Stimulated activated naive B cell treated with anti-CD40 and anti-IgM and Interleukin-4, amounts not matched to agents 10 μg/mL and 1 μg/mL and 100 μg/mL, for 72 hours (primary cell): Measurements from ENCODE around the gene NAALADL2.

Experiments used
- ATAC-seq, 2 donors: fragments of 150-1000 bp; cut with Tn5 transposase; replicated peaks; 2 replicates each; pipeline ENCODE4 v1.10.0; 2021; ENCODE audit warnings: moderate library complexity in 1 of 2
- DNase-seq: peaks from one replicate; pipeline ENCODE4 v3.0.0; 2021
- H3K27ac Mint-ChIP-seq: one replicate; pipeline ENCODE4 v1.8.0; 2022; ENCODE audit warnings: mild to moderate bottlenecking, mixed read lengths
- H3K27me3 Mint-ChIP-seq, 2 donors: one replicate each; pipeline ENCODE4 v1.8.0; 2022; ENCODE audit warnings: mixed read lengths in 2 of 2
- H3K36me3 Mint-ChIP-seq, 2 donors: one replicate each; pipeline ENCODE4 v1.8.0; 2022; ENCODE audit warnings: mixed read lengths in 2 of 2, mild to moderate bottlenecking in 1 of 2
- H3K4me1 Mint-ChIP-seq, 2 donors: one replicate each; pipeline ENCODE4 v1.8.0; 2022; ENCODE audit warnings: mixed read lengths in 2 of 2, mild to moderate bottlenecking in 1 of 2
- H3K4me3 Mint-ChIP-seq, 2 donors: one replicate each; pipeline ENCODE4 v1.8.0; 2022; ENCODE audit warnings: mild to moderate bottlenecking in 2 of 2, mixed read lengths in 2 of 2, moderate library complexity in 1 of 2
- H3K9me3 Mint-ChIP-seq, 2 donors: one replicate each; pipeline ENCODE4 v1.8.0; 2022; ENCODE audit warnings: mixed read lengths in 2 of 2, mild to moderate bottlenecking in 1 of 2

NAALADL2 gene

GRCh38 chr3:175226444-175226843 lies 367.3 kb downstream of the NAALADL2 start:
- Mint-ChIP-seq H3K4me3 (no peak overlapping the region), H3K9me3 (no peaks in the 10 kb centered on the region), H3K27ac (no peak overlapping the region), H3K27me3 (no peaks in the 10 kb centered on the region), H3K36me3 (no peaks in the 10 kb centered on the region), H3K4me1 (no peaks in the 10 kb centered on the region)
- DNase-seq (no peak), ATAC-seq (no peak)

- Mint-ChIP-seq H3K36me3 (no peaks in the 10 kb centered on the region), H3K9me3 (peaks cover 0 to 2% of the 10 kb centered on the region in 2 donors), H3K27me3 (no peaks in the 10 kb centered on the region), H3K4me3 (no peak overlapping the region), H3K4me1 (no peaks in the 10 kb centered on the region), H3K27ac (no peak overlapping the region)
- ATAC-seq (no peak), DNase-seq (no peak)
Observed at GRCh38 chr3:175227126-175227525, 368.0 kb downstream of the NAALADL2 start.

DNA sequence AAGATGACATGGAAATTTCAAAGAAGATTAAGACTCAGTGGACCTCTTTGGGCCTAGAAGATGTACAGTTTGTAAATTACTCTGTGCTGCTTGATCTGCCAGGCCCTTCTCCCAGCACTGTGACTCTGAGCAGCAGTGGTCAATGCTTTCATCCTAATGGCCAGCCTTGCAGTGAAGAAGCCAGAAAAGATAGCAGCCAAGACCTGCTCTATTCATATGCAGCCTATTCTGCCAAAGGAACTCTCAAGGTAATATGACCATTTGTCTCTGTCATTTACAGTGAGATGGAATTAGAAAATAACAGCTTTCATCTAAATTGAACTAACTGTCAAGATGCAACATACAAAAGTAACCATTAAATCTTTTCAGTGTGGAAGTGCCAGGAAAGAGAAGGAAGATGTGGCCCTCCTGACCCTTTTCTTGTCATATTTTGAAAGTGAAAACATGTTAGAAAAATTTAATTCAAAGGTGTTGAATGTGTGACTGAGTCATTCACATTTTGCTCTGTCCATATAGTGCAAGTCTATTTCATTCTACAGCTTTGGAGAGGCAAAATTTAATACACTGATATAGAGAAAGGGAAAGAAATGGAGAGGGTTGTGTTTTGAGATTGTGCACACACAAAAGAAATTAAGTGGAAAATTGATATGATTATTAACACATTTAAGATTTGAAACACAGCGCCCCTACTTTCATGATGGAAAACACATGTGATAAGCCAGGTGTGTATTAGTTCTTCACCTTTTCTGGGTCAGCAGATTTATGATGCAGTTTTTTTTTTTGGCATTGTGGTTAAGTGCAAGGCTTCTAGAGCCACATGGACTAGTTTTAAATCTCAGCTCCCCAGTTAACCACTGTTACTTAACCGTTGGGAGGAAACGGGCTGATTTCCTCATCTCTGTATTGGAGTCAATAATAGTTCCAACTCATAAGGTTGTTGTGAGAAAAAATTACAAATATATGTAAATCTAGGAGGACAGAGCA lies 375.1 kb downstream of the NAALADL2 start:
- ATAC-seq (no peak), DNase-seq (no peak)
- no peaks in the 10 kb centered on the region for H3K4me1 Mint-ChIP-seq
- no peaks in the 10 kb centered on the region for H3K36me3 Mint-ChIP-seq
- H3K9me3 Mint-ChIP-seq, result peaks cover 0 to 2% of the 10 kb centered on the region in 2 donors
- no peak overlapping the region for H3K27ac Mint-ChIP-seq
- no peaks in the 10 kb centered on the region for H3K27me3 Mint-ChIP-seq
- no peak overlapping the region for H3K4me3 Mint-ChIP-seq

GRCh38 chr3:175238801-175239200 lies 379.7 kb downstream of the NAALADL2 start:
- no peak for ATAC-seq
- Mint-ChIP-seq H3K9me3 (peaks cover 0 to 1% of the 10 kb centered on the region in 2 donors), H3K4me1 (no peaks in the 10 kb centered on the region), H3K36me3 (no peaks in the 10 kb centered on the region), H3K27me3 (no peaks in the 10 kb centered on the region), H3K27ac (no peak overlapping the region), H3K4me3 (no peak overlapping the region)
- DNase-seq, result no peak

DNA sequence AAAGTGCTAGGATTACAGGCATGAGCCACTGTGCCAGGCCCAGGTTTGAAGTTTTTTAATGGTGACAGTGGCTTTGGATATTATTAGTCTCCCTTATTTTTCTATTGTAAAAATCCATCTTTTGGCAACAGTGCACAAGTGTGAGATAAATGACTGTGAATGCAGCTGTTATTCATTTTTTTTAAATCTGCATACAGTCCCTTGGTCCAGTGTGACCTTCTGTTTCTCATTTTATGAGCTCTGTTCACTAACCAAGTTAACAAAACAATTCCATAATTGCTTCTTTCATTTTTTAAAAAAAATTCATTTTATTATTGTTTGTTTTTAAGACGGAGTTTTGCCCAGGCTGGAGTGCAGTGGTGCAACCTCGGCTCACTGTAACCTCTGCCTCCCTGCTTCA lies 381.8 kb downstream of the NAALADL2 start:
- no peak for ATAC-seq
- H3K9me3 Mint-ChIP-seq, result peaks cover 0 to 3% of the 10 kb centered on the region in 2 donors
- no peaks in the 10 kb centered on the region for H3K36me3 Mint-ChIP-seq
- no peak overlapping the region for H3K4me3 Mint-ChIP-seq
- no peaks in the 10 kb centered on the region for H3K27me3 Mint-ChIP-seq
- H3K27ac Mint-ChIP-seq, result no peak overlapping the region
- H3K4me1 Mint-ChIP-seq, result no peaks in the 10 kb centered on the region
- DNase-seq, result no peak

DNA sequence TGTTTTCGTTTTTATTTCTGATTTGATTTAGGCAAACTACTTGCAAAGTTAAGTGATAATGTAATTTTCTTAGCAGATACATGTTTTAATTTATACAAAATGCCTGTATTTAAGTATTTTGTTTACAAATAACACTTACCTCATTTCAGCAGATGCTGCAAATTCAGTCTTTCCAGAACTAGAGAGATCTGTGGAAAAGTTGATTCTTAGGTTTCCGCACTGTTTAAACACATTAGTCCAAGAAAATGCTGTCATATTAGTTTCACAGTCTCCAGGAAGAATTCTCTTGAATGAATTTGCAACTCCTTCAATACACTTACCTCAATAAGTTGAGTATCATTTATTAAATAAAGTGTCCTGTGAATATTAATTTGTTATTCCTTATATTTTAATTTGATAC lies 383.1 kb downstream of the NAALADL2 start:
- Mint-ChIP-seq H3K4me3 (no peak overlapping the region), H3K27ac (no peak overlapping the region), H3K4me1 (no peaks in the 10 kb centered on the region), H3K27me3 (no peaks in the 10 kb centered on the region), H3K36me3 (no peaks in the 10 kb centered on the region), H3K9me3 (peaks cover 0 to 3% of the 10 kb centered on the region in 2 donors)
- DNase-seq (no peak), ATAC-seq (no peak)

DNA sequence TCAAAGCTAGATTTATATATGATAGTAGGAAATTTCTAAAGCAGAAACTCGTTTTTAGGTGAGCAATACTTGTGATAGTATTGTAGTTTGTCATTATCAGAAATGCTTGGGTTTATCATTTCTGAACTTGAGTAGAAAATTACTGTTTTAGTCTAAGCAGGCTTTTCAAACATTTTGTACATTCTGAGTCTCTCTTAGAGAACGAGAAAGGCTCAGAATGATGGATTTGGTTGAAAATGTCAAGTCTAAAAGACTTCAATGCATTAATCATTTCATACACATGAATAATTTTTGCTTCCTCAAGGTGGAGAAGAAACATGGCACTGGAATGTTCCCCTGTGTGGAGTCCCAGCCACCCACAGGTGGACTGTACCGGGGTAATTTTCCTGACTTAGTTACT lies 387.1 kb downstream of the NAALADL2 start:
- H3K27me3 Mint-ChIP-seq, result no peaks in the 10 kb centered on the region
- H3K4me1 Mint-ChIP-seq, result no peaks in the 10 kb centered on the region
- H3K4me3 Mint-ChIP-seq, result no peak overlapping the region
- H3K9me3 Mint-ChIP-seq, result peaks cover 0 to 3% of the 10 kb centered on the region in 2 donors
- H3K27ac Mint-ChIP-seq, result no peak overlapping the region
- ATAC-seq, result no peak
- H3K36me3 Mint-ChIP-seq, result no peaks in the 10 kb centered on the region
- DNase-seq, result no peak

DNA sequence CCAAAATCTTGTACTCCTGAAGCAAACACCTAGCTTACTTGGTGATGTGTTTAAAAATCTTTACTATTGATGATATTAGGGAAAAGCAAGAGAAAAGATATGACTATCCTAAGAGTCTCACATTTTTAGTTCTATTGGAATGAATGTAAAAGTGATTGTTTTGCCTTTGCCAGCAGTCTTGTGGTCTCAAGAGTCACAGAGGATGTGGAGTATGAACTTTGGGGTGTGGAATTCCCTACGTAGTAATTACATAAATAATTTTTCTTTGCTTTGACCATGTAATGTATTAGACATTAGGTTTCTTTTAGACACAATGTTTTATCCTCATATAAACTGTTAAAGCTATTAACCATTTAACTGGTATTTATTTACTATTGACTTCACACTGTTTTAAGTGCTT lies 387.6 kb downstream of the NAALADL2 start:
- H3K4me3 Mint-ChIP-seq, result no peak overlapping the region
- no peaks in the 10 kb centered on the region for H3K27me3 Mint-ChIP-seq
- DNase-seq, result no peak
- no peak overlapping the region for H3K27ac Mint-ChIP-seq
- peaks cover 0 to 3% of the 10 kb centered on the region in 2 donors for H3K9me3 Mint-ChIP-seq
- H3K4me1 Mint-ChIP-seq, result no peaks in the 10 kb centered on the region
- no peaks in the 10 kb centered on the region for H3K36me3 Mint-ChIP-seq
- ATAC-seq, result no peak

GRCh38 chr3:175247629-175248028 lies 388.5 kb downstream of the NAALADL2 start:
- Mint-ChIP-seq H3K27me3 (no peaks in the 10 kb centered on the region), H3K4me3 (no peak overlapping the region), H3K4me1 (no peaks in the 10 kb centered on the region), H3K36me3 (no peaks in the 10 kb centered on the region), H3K27ac (no peak overlapping the region), H3K9me3 (peaks cover 0 to 3% of the 10 kb centered on the region in 2 donors)
- ATAC-seq, result no peak
- no peak for DNase-seq

DNA sequence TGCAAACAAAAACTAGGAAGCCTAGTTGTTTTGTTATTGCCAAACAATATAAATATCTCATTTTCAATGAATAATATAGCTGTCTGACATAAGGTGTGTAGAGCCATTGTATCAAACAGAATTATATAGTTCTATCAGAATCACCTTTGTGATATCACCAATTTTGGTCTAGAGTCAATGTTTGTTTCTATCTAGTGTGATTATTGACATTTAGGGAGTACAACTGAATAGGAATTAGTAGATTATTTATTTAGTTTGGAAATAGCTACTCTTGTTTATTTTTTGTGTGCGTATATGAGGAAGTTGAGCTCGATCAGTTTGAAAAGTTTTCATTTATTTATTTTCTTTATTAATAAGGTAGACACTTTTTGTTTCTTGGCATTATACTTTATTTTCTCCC lies 389.7 kb downstream of the NAALADL2 start:
- no peak overlapping the region for H3K4me3 Mint-ChIP-seq
- no peaks in the 10 kb centered on the region for H3K36me3 Mint-ChIP-seq
- H3K27ac Mint-ChIP-seq, result no peak overlapping the region
- no peaks in the 10 kb centered on the region for H3K27me3 Mint-ChIP-seq
- H3K9me3 Mint-ChIP-seq, result peaks cover 0 to 2% of the 10 kb centered on the region in 2 donors
- ATAC-seq (no peak), DNase-seq (no peak)
- H3K4me1 Mint-ChIP-seq, result no peaks in the 10 kb centered on the region

DNA sequence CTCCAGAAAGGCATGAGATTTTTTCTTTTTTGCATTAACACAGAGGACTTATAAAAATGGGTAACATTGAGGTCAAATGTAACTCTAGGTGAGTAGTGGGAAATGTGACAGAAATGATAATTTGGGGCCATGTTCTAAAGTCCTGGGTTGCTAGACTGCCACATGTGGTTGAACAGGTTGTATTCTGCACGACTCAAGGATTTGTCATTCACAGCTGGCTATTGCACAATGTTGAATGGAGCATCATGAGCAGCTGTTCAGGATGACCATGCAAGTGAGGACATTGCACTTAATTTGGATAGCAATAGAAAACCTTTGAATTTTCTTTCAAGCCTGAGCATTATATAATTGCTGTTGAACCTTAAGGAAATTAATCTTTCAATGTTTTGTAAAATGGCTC lies 396.6 kb downstream of the NAALADL2 start:
- DNase-seq (no peak), ATAC-seq (no peak)

GRCh38 chr3:175257123-175257522 lies 398.0 kb downstream of the NAALADL2 start:
- Mint-ChIP-seq H3K27ac (no peak overlapping the region), H3K4me1 (no peaks in the 10 kb centered on the region), H3K27me3 (no peaks in the 10 kb centered on the region), H3K4me3 (no peak overlapping the region), H3K9me3 (peaks cover 0 to 2% of the 10 kb centered on the region in 2 donors), H3K36me3 (no peaks in the 10 kb centered on the region)
- ATAC-seq (no peak), DNase-seq (no peak)

More for the DNA sequence above, 396.6 kb downstream of the NAALADL2 start:
- Mint-ChIP-seq H3K36me3 (no peaks in the 10 kb centered on the region), H3K27me3 (no peaks in the 10 kb centered on the region), H3K4me3 (no peak overlapping the region), H3K27ac (no peak overlapping the region), H3K9me3 (peaks cover 0 to 2% of the 10 kb centered on the region in 2 donors), H3K4me1 (no peaks in the 10 kb centered on the region)

DNA sequence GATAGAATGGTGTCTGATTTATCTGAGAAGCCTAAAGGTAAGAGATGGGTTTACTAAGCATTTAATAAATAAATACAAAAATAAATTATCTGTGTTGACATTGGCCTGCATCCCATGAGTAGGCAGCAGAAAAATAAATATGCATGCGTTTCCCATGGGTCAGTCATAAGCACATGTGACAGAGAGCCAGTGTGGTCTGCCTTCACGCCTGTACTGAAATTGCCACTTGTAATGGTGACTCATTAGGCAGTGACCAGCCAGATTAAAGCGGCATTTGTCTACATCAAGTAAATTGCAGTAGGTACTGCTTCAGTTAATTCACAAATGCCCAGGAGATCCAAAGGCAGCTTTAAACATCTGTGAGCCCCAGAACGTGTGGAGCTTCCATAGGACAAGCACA lies 399.6 kb downstream of the NAALADL2 start:
- ATAC-seq, result no peak

GRCh38 chr3:175260145-175260794 lies 401.1 kb downstream of the NAALADL2 start:
- DNase-seq, result no peak
- ATAC-seq, result no peak
- no peaks in the 10 kb centered on the region for H3K27me3 Mint-ChIP-seq
- no peaks in the 10 kb centered on the region for H3K36me3 Mint-ChIP-seq
- no peak overlapping the region for H3K4me3 Mint-ChIP-seq
- no peaks in the 10 kb centered on the region for H3K4me1 Mint-ChIP-seq
- peaks cover 0 to 2% of the 10 kb centered on the region in 2 donors for H3K9me3 Mint-ChIP-seq
- no peak overlapping the region for H3K27ac Mint-ChIP-seq

More for the DNA sequence above, 399.6 kb downstream of the NAALADL2 start:
- H3K36me3 Mint-ChIP-seq, result no peaks in the 10 kb centered on the region
- no peak overlapping the region for H3K27ac Mint-ChIP-seq
- H3K4me3 Mint-ChIP-seq, result no peak overlapping the region
- peaks cover 0 to 2% of the 10 kb centered on the region in 2 donors for H3K9me3 Mint-ChIP-seq
- DNase-seq, result no peak
- no peaks in the 10 kb centered on the region for H3K4me1 Mint-ChIP-seq
- no peaks in the 10 kb centered on the region for H3K27me3 Mint-ChIP-seq

- ATAC-seq, result no peak
- no peaks in the 10 kb centered on the region for H3K9me3 Mint-ChIP-seq
Observed at GRCh38 chr3:175266478-175266877, 407.3 kb downstream of the NAALADL2 start.

More at GRCh38 chr3:175266478-175266877, 407.3 kb downstream of the NAALADL2 start:
- no peaks in the 10 kb centered on the region for H3K27me3 Mint-ChIP-seq
- no peak overlapping the region for H3K27ac Mint-ChIP-seq
- no peaks in the 10 kb centered on the region for H3K4me1 Mint-ChIP-seq
- H3K36me3 Mint-ChIP-seq, result no peaks in the 10 kb centered on the region
- DNase-seq, result no peak
- no peak overlapping the region for H3K4me3 Mint-ChIP-seq
